Nephron (organoid): ENCODE data around the gene UBTF.

Experiments
- H3K27ac Mint-ChIP-seq, 3 experiments: 2 replicates each; pipeline ENCODE4 v1.8.0; 2020; ENCODE audit warnings: mixed read lengths in 3 of 3, mild to moderate bottlenecking in 2 of 3, moderate library complexity in 1 of 3
- H3K27me3 Mint-ChIP-seq: 2 replicates; pipeline ENCODE4 v1.8.0; 2021; ENCODE audit warnings: low read depth, mild to moderate bottlenecking, moderate library complexity, mixed read lengths
- H3K36me3 Mint-ChIP-seq: 2 replicates; pipeline ENCODE4 v1.8.0; 2020; ENCODE audit warnings: low read depth, mixed read lengths
- H3K4me1 Mint-ChIP-seq: 2 replicates; pipeline ENCODE4 v1.8.0; 2020; ENCODE audit warnings: mixed read lengths
- H3K4me3 Mint-ChIP-seq, 3 experiments: 2 replicates each; pipeline ENCODE4 v1.8.0; 2020; ENCODE audit warnings: mild to moderate bottlenecking in 3 of 3, mixed read lengths in 3 of 3, moderate library complexity in 2 of 3
- H3K9me3 Mint-ChIP-seq: 2 replicates; pipeline ENCODE4 v1.8.0; 2020; ENCODE audit warnings: mixed read lengths
- TF ChIP-seq, protein P1 (sequence below), 3 experiments: fragments of 200-600 bp; sonication (generic); IDR thresholded peaks; one replicate each; pipeline ENCODE4 v1.5.0; 2021; ENCODE audit warnings: antibody characterized with exemption in 3 of 3; ENCODE audit not compliant: unreplicated experiment in 3 of 3

UBTF gene

DNA sequence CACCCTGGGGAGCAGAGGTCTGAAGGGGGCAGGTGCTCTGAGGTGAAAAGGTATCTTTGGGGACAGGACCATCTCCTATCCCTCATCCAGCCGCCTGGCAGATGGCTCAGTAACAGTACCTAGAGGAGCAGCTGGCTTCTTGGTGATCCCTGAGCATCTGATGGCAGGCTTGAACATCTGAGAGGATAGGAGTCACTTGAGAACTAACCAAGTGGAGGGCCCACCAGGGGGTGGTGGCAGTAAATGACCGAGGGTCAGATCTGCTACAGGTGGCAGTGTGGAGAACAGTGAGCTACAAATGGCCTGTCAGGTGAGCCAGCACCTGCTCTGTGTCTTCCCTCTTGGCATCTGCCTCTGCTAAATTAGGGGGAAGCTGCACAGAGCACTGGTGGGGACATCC lies 64.0 kb downstream of the UBTF start:
- Mint-ChIP-seq H3K36me3 (peaks cover 12% of the 10 kb centered on the region), H3K27me3 (no peaks in the 10 kb centered on the region), H3K9me3 (no peaks in the 10 kb centered on the region), H3K27ac (no peak overlapping the region), H3K4me1 (no peaks in the 10 kb centered on the region), H3K4me3 (no peak overlapping the region)
- TF ChIP-seq, protein P1, sequence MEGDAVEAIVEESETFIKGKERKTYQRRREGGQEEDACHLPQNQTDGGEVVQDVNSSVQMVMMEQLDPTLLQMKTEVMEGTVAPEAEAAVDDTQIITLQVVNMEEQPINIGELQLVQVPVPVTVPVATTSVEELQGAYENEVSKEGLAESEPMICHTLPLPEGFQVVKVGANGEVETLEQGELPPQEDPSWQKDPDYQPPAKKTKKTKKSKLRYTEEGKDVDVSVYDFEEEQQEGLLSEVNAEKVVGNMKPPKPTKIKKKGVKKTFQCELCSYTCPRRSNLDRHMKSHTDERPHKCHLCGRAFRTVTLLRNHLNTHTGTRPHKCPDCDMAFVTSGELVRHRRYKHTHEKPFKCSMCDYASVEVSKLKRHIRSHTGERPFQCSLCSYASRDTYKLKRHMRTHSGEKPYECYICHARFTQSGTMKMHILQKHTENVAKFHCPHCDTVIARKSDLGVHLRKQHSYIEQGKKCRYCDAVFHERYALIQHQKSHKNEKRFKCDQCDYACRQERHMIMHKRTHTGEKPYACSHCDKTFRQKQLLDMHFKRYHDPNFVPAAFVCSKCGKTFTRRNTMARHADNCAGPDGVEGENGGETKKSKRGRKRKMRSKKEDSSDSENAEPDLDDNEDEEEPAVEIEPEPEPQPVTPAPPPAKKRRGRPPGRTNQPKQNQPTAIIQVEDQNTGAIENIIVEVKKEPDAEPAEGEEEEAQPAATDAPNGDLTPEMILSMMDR (IDR thresholded peaks at IDR 0.05; ENCODE audit: unreplicated experiment in 3 of 3): no peak
